ENCODE data around the gene TMEM54.

The TMEM54 gene

DNA sequence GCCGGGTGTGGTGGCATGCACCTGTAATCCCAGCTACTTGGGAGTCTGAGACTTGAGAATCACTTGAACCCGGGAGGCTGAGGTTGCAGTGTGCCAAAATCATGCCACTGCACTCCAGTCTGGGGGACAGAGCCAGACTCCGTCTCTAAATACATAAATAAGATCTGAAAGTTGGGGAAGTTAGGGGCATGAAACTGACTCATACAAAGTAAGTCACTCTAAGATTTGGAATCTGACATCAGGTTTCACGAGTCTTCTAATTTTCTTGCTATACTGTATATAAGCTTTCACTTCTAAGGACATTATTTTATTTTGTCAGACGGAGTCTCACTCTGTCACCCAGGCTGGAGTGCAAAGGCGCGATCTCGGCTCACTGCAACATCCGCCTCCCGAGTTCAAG, 33.3 kb upstream of the TMEM54 start:
- no peak overlapping the region for H3K4me3 ChIP-seq (replicated peaks; ENCODE audit: insufficient read depth, low read length)
- H3K27ac ChIP-seq (replicated peaks), result no peak overlapping the region
- no peak for DNase-seq (ENCODE audit: low read depth in 1 of 2, low spot score in 1 of 2)
- no peaks in the 10 kb centered on the region for H3K27me3 ChIP-seq (ENCODE audit: insufficient read depth, poor library complexity, severe bottlenecking)
- TF ChIP-seq GABPA (IDR thresholded peaks at IDR 0.05; ENCODE audit: low read depth), result no peak
- no peak for TF ChIP-seq SPI1 (IDR thresholded peaks at IDR 0.05; ENCODE audit: borderline replicate concordance, low read depth)
- TF ChIP-seq, protein P1, sequence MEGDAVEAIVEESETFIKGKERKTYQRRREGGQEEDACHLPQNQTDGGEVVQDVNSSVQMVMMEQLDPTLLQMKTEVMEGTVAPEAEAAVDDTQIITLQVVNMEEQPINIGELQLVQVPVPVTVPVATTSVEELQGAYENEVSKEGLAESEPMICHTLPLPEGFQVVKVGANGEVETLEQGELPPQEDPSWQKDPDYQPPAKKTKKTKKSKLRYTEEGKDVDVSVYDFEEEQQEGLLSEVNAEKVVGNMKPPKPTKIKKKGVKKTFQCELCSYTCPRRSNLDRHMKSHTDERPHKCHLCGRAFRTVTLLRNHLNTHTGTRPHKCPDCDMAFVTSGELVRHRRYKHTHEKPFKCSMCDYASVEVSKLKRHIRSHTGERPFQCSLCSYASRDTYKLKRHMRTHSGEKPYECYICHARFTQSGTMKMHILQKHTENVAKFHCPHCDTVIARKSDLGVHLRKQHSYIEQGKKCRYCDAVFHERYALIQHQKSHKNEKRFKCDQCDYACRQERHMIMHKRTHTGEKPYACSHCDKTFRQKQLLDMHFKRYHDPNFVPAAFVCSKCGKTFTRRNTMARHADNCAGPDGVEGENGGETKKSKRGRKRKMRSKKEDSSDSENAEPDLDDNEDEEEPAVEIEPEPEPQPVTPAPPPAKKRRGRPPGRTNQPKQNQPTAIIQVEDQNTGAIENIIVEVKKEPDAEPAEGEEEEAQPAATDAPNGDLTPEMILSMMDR (IDR thresholded peaks at IDR 0.05; ENCODE audit: insufficient read depth, low read length), result no peak
- TF ChIP-seq POLR2AphosphoS5 (IDR thresholded peaks at IDR 0.05; ENCODE audit: low read depth), result no peak
- TF ChIP-seq, protein P2, sequence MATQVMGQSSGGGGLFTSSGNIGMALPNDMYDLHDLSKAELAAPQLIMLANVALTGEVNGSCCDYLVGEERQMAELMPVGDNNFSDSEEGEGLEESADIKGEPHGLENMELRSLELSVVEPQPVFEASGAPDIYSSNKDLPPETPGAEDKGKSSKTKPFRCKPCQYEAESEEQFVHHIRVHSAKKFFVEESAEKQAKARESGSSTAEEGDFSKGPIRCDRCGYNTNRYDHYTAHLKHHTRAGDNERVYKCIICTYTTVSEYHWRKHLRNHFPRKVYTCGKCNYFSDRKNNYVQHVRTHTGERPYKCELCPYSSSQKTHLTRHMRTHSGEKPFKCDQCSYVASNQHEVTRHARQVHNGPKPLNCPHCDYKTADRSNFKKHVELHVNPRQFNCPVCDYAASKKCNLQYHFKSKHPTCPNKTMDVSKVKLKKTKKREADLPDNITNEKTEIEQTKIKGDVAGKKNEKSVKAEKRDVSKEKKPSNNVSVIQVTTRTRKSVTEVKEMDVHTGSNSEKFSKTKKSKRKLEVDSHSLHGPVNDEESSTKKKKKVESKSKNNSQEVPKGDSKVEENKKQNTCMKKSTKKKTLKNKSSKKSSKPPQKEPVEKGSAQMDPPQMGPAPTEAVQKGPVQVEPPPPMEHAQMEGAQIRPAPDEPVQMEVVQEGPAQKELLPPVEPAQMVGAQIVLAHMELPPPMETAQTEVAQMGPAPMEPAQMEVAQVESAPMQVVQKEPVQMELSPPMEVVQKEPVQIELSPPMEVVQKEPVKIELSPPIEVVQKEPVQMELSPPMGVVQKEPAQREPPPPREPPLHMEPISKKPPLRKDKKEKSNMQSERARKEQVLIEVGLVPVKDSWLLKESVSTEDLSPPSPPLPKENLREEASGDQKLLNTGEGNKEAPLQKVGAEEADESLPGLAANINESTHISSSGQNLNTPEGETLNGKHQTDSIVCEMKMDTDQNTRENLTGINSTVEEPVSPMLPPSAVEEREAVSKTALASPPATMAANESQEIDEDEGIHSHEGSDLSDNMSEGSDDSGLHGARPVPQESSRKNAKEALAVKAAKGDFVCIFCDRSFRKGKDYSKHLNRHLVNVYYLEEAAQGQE (IDR thresholded peaks at IDR 0.05; ENCODE audit: insufficient replicate concordance, low read depth), result no peak

DNA sequence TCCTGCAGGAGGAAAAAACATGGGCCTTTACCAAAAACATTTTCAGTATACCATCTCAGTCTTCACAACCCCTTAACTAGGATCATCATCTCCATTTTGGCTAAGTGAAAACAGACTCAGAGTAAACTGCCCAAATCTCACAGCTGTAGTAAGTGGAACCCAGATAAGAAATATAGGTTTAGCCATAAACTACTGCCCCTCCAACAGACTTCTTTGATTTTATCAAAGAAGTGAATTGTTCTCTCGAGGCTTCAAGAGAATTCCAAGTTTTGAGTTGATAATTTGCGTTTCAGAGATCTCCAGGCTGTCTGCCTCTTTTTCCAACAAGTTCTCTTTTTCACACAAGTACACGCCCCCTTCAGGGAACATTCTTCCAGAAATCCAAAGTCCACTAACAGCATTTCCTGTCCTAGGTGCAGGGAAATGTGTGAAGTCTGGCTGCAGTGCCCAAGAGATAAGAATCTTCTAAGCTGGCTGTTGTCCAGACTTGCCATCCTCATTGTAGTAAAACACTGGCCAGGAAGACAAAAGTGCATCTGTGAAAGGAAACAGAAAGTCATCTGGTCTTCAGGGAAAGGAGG, 32.6 kb upstream of the TMEM54 start:
- DNase-seq (ENCODE audit: low read depth in 1 of 2, low spot score in 1 of 2), result no peak
- Histone ChIP-seq H3K27ac (replicated peaks) (no peak overlapping the region), H3K4me3 (replicated peaks; ENCODE audit: insufficient read depth, low read length) (no peak overlapping the region), H3K27me3 (ENCODE audit: insufficient read depth, poor library complexity, severe bottlenecking) (no peaks in the 10 kb centered on the region)
- TF ChIP-seq, protein P1 (IDR thresholded peaks at IDR 0.05; ENCODE audit: insufficient read depth, low read length), result no peak
- TF ChIP-seq POLR2AphosphoS5 (IDR thresholded peaks at IDR 0.05; ENCODE audit: low read depth) (no peak), SPI1 (IDR thresholded peaks at IDR 0.05; ENCODE audit: borderline replicate concordance, low read depth) (no peak), GABPA (IDR thresholded peaks at IDR 0.05; ENCODE audit: low read depth) (no peak)
- TF ChIP-seq, protein P2 (IDR thresholded peaks at IDR 0.05; ENCODE audit: insufficient replicate concordance, low read depth), result no peak

DNA sequence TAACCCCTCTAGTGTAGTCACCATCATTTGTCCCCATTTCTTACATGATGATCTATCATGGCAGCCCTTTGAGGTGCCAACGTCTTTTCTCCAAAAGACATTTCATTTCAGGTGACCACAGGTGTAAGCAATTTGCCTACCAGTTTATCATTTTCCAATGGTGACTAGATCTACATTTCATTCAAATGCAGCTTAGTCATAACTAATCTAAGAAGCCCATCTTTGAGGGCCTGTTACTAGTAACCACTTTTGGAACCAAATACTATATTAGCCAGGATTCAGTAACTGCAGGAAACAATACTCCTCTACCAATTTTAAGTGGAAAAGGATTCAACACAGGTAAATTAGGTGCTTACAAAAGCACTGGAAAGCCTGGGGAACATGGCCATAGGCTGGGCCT, 30.6 kb upstream of the TMEM54 start:
- Histone ChIP-seq H3K27ac (replicated peaks) (no peak overlapping the region), H3K4me3 (replicated peaks; ENCODE audit: insufficient read depth, low read length) (no peak overlapping the region), H3K27me3 (ENCODE audit: insufficient read depth, poor library complexity, severe bottlenecking) (no peaks in the 10 kb centered on the region)
- no peak for DNase-seq (ENCODE audit: low read depth in 1 of 2, low spot score in 1 of 2)
- no peak for TF ChIP-seq POLR2AphosphoS5 (IDR thresholded peaks at IDR 0.05; ENCODE audit: low read depth)
- TF ChIP-seq SPI1 (IDR thresholded peaks at IDR 0.05; ENCODE audit: borderline replicate concordance, low read depth), result no peak
- no peak for TF ChIP-seq GABPA (IDR thresholded peaks at IDR 0.05; ENCODE audit: low read depth)
- TF ChIP-seq, protein P1 (IDR thresholded peaks at IDR 0.05; ENCODE audit: insufficient read depth, low read length), result no peak
- TF ChIP-seq, protein P2 (IDR thresholded peaks at IDR 0.05; ENCODE audit: insufficient replicate concordance, low read depth), result no peak
